Myocyte (in vitro differentiated cells): ENCODE results near the gene PACS2. TPM values are rescaled to one million over a fixed set of nuclear protein-coding genes. Genes with fewer than 3 reads are reported as not detected.
"Not testable (repeated sequence)": the region's sequence is repeated elsewhere in the genome, so short reads cannot be mapped to it uniquely, and the experiment has no call there.

Experiments used
- DNase-seq: peaks from one replicate; pipeline ENCODE4 v3.0.0-alpha.2; 2012; ENCODE audit warnings: low read depth
- total RNA-seq: library from RNA; depleted of rRNA; stranded (reverse); fragments of >200 nt; gene quantifications from 2 replicates; pipeline ENCODE4 v1.2.3, GENCODE V29; 2014

Gene PACS2
- total RNA-seq, 1 donor from 2014 or later = 240 TPM

- no peak for DNase-seq
Observed at GRCh38 chr14:105287249-105288102, 27.1 kb upstream of the PACS2 start.

- not testable (repeated sequence) for DNase-seq
Observed at GRCh38 chr14:105288936-105289335, 25.6 kb upstream of the PACS2 start.

GRCh38 chr14:105290621-105291346 is 23.8 kb upstream of the PACS2 start:
- DNase-seq = no peak

GRCh38 chr14:105292826-105293711 is 21.5 kb upstream of the PACS2 start:
- DNase-seq = no peak

- peak; percentile 43 for DNase-seq
Observed at GRCh38 chr14:105294142-105294597, 20.4 kb upstream of the PACS2 start.

- DNase-seq = not testable (repeated sequence)
Observed at GRCh38 chr14:105297311-105297710, 17.2 kb upstream of the PACS2 start.

GRCh38 chr14:105299654-105300541 is 14.7 kb upstream of the PACS2 start:
- no peak for DNase-seq

GRCh38 chr14:105300542-105301102 is 13.9 kb upstream of the PACS2 start, which contains the start of gene BRF1:
Gene BRF1, minus strand, starts transcription at chr14:105301001. Its CDS starts 372 bp downstream, at chr14:105300629.
- peak; percentile 93 for DNase-seq

- DNase-seq = peak; percentile 94
Observed at GRCh38 chr14:105301103-105301914, 13.2 kb upstream of the PACS2 start.

- DNase-seq = not testable (repeated sequence)
Observed at GRCh38 chr14:105301915-105302249, 12.7 kb upstream of the PACS2 start.

GRCh38 chr14:105303949-105304348 is 10.6 kb upstream of the PACS2 start:
- no peak for DNase-seq

GRCh38 chr14:105304565-105304964 is 10.0 kb upstream of the PACS2 start:
- DNase-seq = no peak

- no peak for DNase-seq
Observed at GRCh38 chr14:105305345-105305744, 9.2 kb upstream of the PACS2 start.

GRCh38 chr14:105305791-105306190 is 8.8 kb upstream of the PACS2 start:
- no peak for DNase-seq

GRCh38 chr14:105307052-105307727 is 7.4 kb upstream of the PACS2 start:
- DNase-seq = no peak

GRCh38 chr14:105309371-105309770 is 5.2 kb upstream of the PACS2 start:
- DNase-seq = no peak

- DNase-seq = no peak
Observed at GRCh38 chr14:105311838-105312237, 2.7 kb upstream of the PACS2 start.

GRCh38 chr14:105312973-105313372 is 1.6 kb upstream of the PACS2 start:
- no peak for DNase-seq
